Measurements from ENCODE around the gene DSE.

DNA sequence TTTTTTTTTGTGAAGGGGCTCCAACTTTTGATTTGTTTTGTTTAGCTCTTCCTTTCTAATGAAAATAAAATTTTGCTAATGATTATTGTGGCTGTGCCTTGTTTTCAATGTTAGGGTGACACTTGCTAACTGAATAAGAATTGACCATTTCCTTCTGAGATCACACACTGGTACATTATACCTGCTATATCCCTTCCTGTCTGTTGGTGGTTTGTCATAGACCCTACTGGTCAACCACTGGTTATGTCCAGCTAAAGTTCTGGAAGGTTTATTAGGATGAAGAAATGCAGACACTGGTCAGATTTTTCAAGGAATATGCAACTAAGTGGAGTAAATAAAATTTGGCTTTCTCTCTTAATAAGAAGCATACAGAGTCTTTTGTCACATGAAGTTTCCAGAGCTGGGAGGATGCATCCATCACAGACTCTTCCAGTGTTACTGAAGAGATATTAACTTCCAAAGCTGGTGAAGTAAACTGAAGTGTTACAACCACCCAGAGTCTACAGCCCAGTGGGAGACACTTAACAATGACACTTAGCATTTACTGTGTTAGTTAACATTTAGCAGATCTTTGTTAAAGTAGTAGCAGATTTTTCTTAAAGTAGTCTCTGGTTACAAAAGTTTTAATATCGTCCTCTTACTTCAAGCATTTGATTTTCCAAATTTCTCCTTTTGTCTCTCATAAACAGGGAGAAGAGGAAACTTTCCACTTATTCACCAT lies 121.0 kb downstream of the DSE start:
- TF ChIP-seq, protein P1, sequence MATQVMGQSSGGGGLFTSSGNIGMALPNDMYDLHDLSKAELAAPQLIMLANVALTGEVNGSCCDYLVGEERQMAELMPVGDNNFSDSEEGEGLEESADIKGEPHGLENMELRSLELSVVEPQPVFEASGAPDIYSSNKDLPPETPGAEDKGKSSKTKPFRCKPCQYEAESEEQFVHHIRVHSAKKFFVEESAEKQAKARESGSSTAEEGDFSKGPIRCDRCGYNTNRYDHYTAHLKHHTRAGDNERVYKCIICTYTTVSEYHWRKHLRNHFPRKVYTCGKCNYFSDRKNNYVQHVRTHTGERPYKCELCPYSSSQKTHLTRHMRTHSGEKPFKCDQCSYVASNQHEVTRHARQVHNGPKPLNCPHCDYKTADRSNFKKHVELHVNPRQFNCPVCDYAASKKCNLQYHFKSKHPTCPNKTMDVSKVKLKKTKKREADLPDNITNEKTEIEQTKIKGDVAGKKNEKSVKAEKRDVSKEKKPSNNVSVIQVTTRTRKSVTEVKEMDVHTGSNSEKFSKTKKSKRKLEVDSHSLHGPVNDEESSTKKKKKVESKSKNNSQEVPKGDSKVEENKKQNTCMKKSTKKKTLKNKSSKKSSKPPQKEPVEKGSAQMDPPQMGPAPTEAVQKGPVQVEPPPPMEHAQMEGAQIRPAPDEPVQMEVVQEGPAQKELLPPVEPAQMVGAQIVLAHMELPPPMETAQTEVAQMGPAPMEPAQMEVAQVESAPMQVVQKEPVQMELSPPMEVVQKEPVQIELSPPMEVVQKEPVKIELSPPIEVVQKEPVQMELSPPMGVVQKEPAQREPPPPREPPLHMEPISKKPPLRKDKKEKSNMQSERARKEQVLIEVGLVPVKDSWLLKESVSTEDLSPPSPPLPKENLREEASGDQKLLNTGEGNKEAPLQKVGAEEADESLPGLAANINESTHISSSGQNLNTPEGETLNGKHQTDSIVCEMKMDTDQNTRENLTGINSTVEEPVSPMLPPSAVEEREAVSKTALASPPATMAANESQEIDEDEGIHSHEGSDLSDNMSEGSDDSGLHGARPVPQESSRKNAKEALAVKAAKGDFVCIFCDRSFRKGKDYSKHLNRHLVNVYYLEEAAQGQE (IDR thresholded peaks at IDR 0.05; ENCODE audit: low read depth) = no peak
- TF ChIP-seq YY1 (IDR thresholded peaks at IDR 0.05; ENCODE audit: low read depth) (no peak), EGR1 (IDR thresholded peaks at IDR 0.05) (no peak), EP300 (IDR thresholded peaks at IDR 0.05; ENCODE audit: borderline replicate concordance) (no peak), NFIC (IDR thresholded peaks at IDR 0.05) (no peak), FOXM1 (IDR thresholded peaks at IDR 0.05; ENCODE audit: borderline replicate concordance, low read depth) (no peak)
- TF ChIP-seq, protein P2, sequence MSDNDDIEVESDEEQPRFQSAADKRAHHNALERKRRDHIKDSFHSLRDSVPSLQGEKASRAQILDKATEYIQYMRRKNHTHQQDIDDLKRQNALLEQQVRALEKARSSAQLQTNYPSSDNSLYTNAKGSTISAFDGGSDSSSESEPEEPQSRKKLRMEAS (IDR thresholded peaks at IDR 0.05) = no peak
